GM12878 (cell line): ENCODE results near the gene AMDHD2. TPM values are rescaled to one million over a fixed set of nuclear protein-coding genes. Genes with fewer than 3 reads are reported as not detected.

ENCODE experiments used
- CBX5 ChIP-seq: sonication (generic); IDR thresholded peaks from 2 replicates; pipeline ENCODE4 v1.6.1; 2016; ENCODE audit warnings: low read depth, moderate library complexity, mild to moderate bottlenecking, inconsistent platforms
- EP300 ChIP-seq, 2 experiments: fragments of 150-350 bp in 1 of 2; IDR thresholded peaks; 2 replicates each; pipeline ENCODE4 v1.6.1; 2011 to 2012; ENCODE audit warnings: low read depth in 2 of 2, low read length in 2 of 2, borderline replicate concordance in 1 of 2, improper control_type of control experiment in 1 of 2, inconsistent platforms in 1 of 2; ENCODE audit not compliant: control insufficient read depth in 1 of 2
- ESRRA ChIP-seq: IDR thresholded peaks from 2 replicates; pipeline ENCODE4 v1.6.1; 2012; ENCODE audit warnings: mild to moderate bottlenecking, low read length, improper control_type of control experiment
- GATAD2B ChIP-seq: fragments of 450-650 bp; conservative IDR thresholded peaks from 2 replicates; pipeline ENCODE4 v1.6.1; 2017; ENCODE audit warnings: low read depth, mild to moderate bottlenecking, moderate library complexity
- MEF2A ChIP-seq: IDR thresholded peaks from 2 replicates; pipeline ENCODE4 v1.6.1; 2011; ENCODE audit warnings: low read depth, mild to moderate bottlenecking, low read length, moderate library complexity; ENCODE audit not compliant: insufficient read depth
- MEF2B ChIP-seq: fragments of 450-650 bp; IDR thresholded peaks from 2 replicates; pipeline ENCODE4 v1.6.1; 2018; ENCODE audit warnings: mild to moderate bottlenecking, moderate library complexity; ENCODE audit not compliant: partially characterized antibody, poor library complexity, severe bottlenecking
- MTA2 ChIP-seq: fragments of 450-650 bp; IDR thresholded peaks from 2 replicates; pipeline ENCODE4 v1.6.1; 2016; ENCODE audit warnings: low read depth, mild to moderate bottlenecking, moderate library complexity
- NR2F1 ChIP-seq: fragments of 450-650 bp; conservative IDR thresholded peaks from 2 replicates; pipeline ENCODE4 v1.6.1; 2017; ENCODE audit warnings: mild to moderate bottlenecking
- PML ChIP-seq: IDR thresholded peaks from 2 replicates; pipeline ENCODE4 v1.6.1; 2012; ENCODE audit warnings: low read length, inconsistent platforms
- RBBP5 ChIP-seq: fragments of 200-600 bp; sonication (generic); conservative IDR thresholded peaks from 2 replicates; pipeline ENCODE4 v1.6.1; 2016
- RELA ChIP-seq: fragments of 450-650 bp; IDR thresholded peaks from 2 replicates; pipeline ENCODE4 v1.8.0; 2014; ENCODE audit warnings: borderline replicate concordance; ENCODE audit not compliant: partially characterized antibody
- SMC3 ChIP-seq: IDR thresholded peaks from 2 replicates; pipeline ENCODE4 v1.6.1; 2011; ENCODE audit warnings: low read length, improper control_type of control experiment, borderline replicate concordance
- TBL1XR1 ChIP-seq: IDR thresholded peaks from 2 replicates; pipeline ENCODE4 v1.6.1; 2012; ENCODE audit warnings: low read depth, low read length, improper control_type of control experiment
- TCF12 ChIP-seq: IDR thresholded peaks from 2 replicates; pipeline ENCODE4 v1.6.1; 2011; ENCODE audit warnings: low read depth, mild to moderate bottlenecking, low read length
- polyA plus RNA-seq, 11 experiments: library from polyadenylated mRNA; depleted of rRNA in 4 of 11; unstranded in 6 of 11; stranded (reverse) in 5 of 11; fragments of >200 nt; fragmentation: Nextera tagmentation in 4 of 11; fragmentation: Illumina TruSeq in 1 of 11; extraction: Ambion mirVana in 4 of 11; extraction: Trizol in 1 of 11; gene quantifications; 1 replicate in 1 of 11; 2 replicates in 10 of 11; pipeline versions ENCODE4 v1.2.1 to v1.2.3, GENCODE V29; 2011 to 2016; ENCODE audit warnings: inconsistent platforms in 2 of 11, missing spikeins in 2 of 11, low read depth in 1 of 11
- total RNA-seq, 4 experiments: library from RNA; depleted of rRNA in 3 of 4; stranded (reverse); fragments of >200 nt in 3 of 4; fragmentation: Illumina TruSeq in 1 of 4; extraction: Trizol in 1 of 4; gene quantifications; 2 replicates each; pipeline versions ENCODE4 v1.2.1 to v1.2.3, GENCODE V29; 2013 to 2021
- TF ChIP-seq, protein P1 (sequence below): IDR thresholded peaks from 2 replicates; pipeline ENCODE4 v1.6.1; 2012; ENCODE audit warnings: improper control_type of control experiment, low read depth, low read length; ENCODE audit not compliant: insufficient replicate concordance
- TF ChIP-seq, protein P2 (sequence below): IDR thresholded peaks from 2 replicates; pipeline ENCODE4 v1.6.1; 2012; ENCODE audit warnings: low read depth, low read length, improper control_type of control experiment
- TF ChIP-seq, protein P3 (sequence below): IDR thresholded peaks from 2 replicates; pipeline ENCODE4 v1.6.1; 2011; ENCODE audit warnings: low read depth, mild to moderate bottlenecking, low read length, moderate library complexity, borderline replicate concordance; ENCODE audit errors: extremely low read depth
- TF ChIP-seq, protein P4 (sequence below): IDR thresholded peaks from 2 replicates; pipeline ENCODE4 v1.6.1; 2012; ENCODE audit warnings: low read depth, low read length, improper control_type of control experiment

AMDHD2 gene
- total and polyA plus RNA-seq, 10 of the 15 experiments (the other 5 are each of a cell fraction or from before 2014, with no cell fraction given): 0.60 to 41.8 (median 24.3) TPM; not detected in 1

DNA sequence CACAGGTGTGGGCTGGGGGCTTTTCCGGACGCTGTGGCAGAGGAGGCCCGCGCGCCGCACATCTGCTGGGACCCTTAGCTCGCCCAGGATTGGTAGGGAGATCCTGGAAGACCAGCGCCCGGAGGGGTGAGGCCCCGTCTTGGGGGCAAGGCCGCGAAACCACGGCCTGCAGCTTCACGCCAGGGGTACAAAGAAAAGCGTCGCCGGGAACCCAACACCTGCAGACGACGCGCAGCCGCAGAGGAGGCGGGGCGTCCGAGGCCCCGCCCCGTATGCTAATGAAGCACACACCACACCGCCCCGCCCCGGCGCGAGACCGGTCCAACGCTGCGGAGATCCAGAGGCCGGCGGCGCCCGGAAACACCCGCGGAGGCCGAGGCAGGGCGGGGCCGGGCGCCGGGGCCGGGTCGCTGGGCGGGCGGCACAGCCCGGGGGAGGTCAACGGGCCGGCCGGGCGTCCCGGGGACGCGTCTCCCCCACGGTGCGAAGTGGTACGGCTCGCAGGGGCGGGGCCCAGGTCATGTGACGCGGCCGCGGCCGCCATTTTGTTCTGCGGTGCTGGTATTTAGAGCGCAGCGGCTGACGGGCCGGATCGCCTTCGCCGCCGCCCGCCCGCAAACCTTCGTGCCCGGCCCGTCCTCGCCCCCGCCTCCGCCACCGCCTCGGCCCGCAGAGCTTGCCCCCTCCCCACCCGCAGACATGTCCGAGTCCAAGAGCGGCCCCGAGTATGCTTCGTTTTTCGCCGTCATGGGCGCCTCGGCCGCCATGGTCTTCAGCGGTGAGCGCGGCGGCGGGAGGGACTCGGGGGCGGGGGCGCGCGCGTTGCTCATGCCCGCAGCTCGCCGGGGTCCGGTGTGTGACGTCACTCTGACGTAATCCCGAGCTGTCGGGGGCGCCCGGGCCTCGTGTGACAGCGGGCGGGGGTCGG, 6.5 kb upstream of the AMDHD2 start, which contains the start of gene ATP6V0C (continued):
- TF ChIP-seq, protein P1, sequence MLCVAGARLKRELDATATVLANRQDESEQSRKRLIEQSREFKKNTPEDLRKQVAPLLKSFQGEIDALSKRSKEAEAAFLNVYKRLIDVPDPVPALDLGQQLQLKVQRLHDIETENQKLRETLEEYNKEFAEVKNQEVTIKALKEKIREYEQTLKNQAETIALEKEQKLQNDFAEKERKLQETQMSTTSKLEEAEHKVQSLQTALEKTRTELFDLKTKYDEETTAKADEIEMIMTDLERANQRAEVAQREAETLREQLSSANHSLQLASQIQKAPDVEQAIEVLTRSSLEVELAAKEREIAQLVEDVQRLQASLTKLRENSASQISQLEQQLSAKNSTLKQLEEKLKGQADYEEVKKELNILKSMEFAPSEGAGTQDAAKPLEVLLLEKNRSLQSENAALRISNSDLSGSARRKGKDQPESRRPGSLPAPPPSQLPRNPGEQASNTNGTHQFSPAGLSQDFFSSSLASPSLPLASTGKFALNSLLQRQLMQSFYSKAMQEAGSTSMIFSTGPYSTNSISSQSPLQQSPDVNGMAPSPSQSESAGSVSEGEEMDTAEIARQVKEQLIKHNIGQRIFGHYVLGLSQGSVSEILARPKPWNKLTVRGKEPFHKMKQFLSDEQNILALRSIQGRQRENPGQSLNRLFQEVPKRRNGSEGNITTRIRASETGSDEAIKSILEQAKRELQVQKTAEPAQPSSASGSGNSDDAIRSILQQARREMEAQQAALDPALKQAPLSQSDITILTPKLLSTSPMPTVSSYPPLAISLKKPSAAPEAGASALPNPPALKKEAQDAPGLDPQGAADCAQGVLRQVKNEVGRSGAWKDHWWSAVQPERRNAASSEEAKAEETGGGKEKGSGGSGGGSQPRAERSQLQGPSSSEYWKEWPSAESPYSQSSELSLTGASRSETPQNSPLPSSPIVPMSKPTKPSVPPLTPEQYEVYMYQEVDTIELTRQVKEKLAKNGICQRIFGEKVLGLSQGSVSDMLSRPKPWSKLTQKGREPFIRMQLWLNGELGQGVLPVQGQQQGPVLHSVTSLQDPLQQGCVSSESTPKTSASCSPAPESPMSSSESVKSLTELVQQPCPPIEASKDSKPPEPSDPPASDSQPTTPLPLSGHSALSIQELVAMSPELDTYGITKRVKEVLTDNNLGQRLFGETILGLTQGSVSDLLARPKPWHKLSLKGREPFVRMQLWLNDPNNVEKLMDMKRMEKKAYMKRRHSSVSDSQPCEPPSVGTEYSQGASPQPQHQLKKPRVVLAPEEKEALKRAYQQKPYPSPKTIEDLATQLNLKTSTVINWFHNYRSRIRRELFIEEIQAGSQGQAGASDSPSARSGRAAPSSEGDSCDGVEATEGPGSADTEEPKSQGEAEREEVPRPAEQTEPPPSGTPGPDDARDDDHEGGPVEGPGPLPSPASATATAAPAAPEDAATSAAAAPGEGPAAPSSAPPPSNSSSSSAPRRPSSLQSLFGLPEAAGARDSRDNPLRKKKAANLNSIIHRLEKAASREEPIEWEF: no peak
- no peak for TF ChIP-seq ESRRA
- peak; percentile 17 for TF ChIP-seq MEF2B
- no peak; the same call in 1 of the 2 replicates for TF ChIP-seq PML
- TF ChIP-seq CBX5: no peak
- no peak for TF ChIP-seq SMC3
- TF ChIP-seq, protein P2, sequence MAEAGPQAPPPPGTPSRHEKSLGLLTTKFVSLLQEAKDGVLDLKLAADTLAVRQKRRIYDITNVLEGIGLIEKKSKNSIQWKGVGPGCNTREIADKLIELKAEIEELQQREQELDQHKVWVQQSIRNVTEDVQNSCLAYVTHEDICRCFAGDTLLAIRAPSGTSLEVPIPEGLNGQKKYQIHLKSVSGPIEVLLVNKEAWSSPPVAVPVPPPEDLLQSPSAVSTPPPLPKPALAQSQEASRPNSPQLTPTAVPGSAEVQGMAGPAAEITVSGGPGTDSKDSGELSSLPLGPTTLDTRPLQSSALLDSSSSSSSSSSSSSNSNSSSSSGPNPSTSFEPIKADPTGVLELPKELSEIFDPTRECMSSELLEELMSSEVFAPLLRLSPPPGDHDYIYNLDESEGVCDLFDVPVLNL: no peak; the same call in 1 of the 2 replicates
- no peak for TF ChIP-seq RBBP5
- peak; percentile 11; a peak in 1 of 4 replicates for TF ChIP-seq EP300 (IDR thresholded peaks at IDR 0.05; ENCODE audit: borderline replicate concordance in 1 of 2, control insufficient read depth in 1 of 2, low read depth in 2 of 2, low read length in 2 of 2)
- no peak for TF ChIP-seq MTA2
- TF ChIP-seq, protein P3, sequence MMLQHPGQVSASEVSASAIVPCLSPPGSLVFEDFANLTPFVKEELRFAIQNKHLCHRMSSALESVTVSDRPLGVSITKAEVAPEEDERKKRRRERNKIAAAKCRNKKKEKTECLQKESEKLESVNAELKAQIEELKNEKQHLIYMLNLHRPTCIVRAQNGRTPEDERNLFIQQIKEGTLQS: peak; percentile 80
- 0 out of 2 replicates have a peak, but pooled peaks have one; percentile 4 for TF ChIP-seq MEF2A
- peak; percentile 62 for TF ChIP-seq RELA
- TF ChIP-seq NR2F1: peak; percentile 85
- peak; percentile 19; the same call in 1 of the 2 replicates for TF ChIP-seq TBL1XR1
- peak; percentile 61; the same call in 1 of the 2 replicates for TF ChIP-seq TCF12
- TF ChIP-seq, protein P4, sequence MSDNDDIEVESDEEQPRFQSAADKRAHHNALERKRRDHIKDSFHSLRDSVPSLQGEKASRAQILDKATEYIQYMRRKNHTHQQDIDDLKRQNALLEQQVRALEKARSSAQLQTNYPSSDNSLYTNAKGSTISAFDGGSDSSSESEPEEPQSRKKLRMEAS: peak; percentile 69
- TF ChIP-seq GATAD2B: 0 out of 2 replicates have a peak, but pooled peaks have one; percentile 68
